WI38 (cell line): ENCODE results near the gene HDHD5.

Experiments
- H3K4me3 ChIP-seq: 2 replicates; pipeline ENCODE4 v1.5.1; 2011; ENCODE audit warnings: low read depth, mild to moderate bottlenecking, control low read depth, low read length
- TF ChIP-seq, protein P1 (sequence below): IDR thresholded peaks from 2 replicates; pipeline ENCODE4 v1.5.1; 2012; ENCODE audit warnings: low read depth, mild to moderate bottlenecking, control low read depth, low read length

The HDHD5 gene

DNA sequence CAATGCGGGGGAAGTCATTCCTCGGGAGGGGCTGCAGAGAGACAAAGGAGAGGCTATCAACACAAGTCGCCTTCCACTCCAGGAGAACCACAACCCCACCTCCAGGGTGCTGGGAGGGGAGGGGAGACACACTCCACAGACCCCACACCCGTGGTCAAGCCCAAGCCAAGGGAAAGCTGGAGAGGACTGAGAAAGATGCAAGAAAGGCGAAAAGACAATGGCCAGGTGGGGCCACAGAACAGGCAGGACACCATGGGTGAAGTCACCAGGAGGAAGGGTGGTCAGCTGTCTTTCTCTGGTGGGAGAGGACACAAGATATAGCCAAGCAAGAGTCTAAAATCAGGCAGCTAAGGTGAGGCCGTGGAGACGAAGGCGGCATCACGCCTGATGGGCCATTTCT lies 16.0 kb downstream of the HDHD5 start:
- no peak overlapping the region for H3K4me3 ChIP-seq
- TF ChIP-seq, protein P1, sequence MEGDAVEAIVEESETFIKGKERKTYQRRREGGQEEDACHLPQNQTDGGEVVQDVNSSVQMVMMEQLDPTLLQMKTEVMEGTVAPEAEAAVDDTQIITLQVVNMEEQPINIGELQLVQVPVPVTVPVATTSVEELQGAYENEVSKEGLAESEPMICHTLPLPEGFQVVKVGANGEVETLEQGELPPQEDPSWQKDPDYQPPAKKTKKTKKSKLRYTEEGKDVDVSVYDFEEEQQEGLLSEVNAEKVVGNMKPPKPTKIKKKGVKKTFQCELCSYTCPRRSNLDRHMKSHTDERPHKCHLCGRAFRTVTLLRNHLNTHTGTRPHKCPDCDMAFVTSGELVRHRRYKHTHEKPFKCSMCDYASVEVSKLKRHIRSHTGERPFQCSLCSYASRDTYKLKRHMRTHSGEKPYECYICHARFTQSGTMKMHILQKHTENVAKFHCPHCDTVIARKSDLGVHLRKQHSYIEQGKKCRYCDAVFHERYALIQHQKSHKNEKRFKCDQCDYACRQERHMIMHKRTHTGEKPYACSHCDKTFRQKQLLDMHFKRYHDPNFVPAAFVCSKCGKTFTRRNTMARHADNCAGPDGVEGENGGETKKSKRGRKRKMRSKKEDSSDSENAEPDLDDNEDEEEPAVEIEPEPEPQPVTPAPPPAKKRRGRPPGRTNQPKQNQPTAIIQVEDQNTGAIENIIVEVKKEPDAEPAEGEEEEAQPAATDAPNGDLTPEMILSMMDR: no peak

DNA sequence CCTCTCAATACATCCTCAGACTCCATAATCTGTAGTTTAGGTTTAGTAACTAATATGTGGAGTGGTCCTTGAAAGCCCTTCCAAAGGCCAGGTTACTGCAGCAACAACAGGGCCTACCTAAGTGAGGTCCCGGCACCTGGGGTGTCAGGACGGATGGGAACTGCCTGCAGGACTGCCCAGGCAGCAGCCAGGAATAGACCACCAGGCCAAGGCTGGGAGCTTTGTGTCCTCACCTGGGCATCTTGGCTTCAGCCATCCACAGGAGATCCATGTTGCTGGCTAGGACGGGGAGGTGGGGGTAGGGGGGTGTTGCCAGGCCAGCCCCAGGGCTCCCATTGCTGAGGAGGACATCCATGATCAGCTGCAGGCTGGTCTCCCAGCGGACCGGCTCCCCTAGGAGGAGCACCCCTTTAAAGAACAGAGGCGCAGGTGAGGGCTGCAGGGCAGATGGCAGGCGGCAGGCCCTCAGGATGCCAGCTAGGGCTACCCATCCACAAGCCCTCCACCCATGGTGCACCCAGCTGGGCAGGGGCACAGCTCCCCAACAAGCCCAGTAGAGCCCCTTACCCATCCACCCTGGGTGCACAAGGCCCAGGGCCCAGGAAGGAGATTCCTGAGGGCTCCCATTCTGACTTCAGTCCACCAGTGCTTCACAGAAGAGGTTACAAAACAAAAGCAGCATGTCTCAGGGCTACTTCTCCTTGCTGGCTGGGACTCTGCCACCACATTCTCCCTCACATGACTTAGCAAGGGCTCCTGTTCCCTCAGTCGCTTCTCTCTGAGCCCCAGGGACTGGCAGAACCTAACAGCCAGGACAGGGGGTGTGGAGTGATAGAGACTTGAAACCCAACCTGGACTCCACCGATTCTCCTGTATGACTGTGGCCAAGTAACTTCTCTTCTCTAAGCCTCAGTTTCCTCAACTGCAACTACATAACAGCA lies 18.0 kb downstream of the HDHD5 start:
- TF ChIP-seq, protein P1: no peak
- H3K4me3 ChIP-seq: no peak overlapping the region

DNA sequence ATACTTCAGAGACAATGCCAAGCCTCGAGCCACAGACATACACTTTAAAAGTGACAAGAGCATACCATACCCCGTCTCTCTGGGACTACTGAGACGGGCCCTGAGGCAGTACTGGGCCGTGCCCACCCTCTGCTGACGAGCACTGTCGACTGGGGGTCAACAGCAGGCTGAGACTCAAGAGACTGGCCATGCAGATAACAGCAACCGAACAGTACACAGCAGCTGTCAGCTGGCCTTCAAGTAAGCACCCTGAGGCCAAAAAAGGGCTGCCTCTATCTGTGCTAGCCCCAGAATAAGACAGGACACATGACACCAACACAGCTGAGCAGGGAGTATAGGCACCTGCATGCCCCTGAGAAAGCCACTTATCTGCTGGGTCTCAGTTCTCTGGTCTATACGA lies 19.1 kb downstream of the HDHD5 start:
- H3K4me3 ChIP-seq: no peak overlapping the region
- TF ChIP-seq, protein P1: no peak

DNA sequence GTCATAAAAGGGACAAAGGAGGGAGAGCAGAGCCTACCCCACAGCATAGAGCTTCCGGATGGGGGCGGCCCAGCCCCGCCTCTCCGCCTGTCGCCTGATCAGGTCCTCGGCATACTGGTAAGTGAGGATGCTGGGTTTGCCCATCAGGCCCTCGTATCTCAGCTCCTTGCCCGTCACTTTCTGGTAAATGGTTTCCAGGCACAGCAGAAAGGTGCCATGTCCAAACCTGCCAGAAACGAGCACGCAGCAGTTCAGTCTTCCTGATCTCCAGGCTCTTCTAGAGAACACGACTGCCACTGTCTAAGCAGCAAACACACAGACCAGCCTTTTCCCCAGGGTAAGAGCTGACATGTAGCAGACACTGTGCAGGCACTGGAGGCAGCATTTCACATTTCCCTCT lies 20.6 kb downstream of the HDHD5 start:
- TF ChIP-seq, protein P1: no peak
- no peak overlapping the region for H3K4me3 ChIP-seq

DNA sequence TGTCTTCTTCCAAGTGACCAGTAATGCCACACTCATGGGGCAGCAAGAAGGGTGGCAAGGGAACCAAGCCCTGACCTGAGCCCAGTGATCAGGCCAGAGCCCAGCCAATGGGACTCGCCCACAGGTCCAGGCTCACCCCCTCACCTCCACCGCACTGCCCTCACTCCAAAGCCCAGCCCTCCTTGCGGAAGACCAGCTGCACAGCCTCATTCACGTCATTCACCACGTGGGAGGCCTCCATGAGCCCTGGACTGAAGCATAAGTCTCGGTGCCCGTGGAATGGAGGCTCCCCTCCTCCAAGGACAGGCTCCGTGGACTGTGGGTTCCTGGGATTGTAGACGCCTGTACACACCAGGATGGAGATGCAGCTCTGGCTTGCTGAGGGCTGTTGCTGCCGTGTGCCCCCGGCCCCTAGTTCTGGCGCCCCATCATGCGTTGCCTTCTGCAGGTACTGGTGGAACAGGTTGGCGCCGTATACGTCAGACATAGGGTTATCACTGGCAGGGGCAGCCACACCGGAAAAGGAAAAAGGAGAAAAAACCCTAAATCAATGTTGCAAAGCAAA lies 21.1 kb downstream of the HDHD5 start:
- TF ChIP-seq, protein P1: no peak
- H3K4me3 ChIP-seq: no peak overlapping the region

DNA sequence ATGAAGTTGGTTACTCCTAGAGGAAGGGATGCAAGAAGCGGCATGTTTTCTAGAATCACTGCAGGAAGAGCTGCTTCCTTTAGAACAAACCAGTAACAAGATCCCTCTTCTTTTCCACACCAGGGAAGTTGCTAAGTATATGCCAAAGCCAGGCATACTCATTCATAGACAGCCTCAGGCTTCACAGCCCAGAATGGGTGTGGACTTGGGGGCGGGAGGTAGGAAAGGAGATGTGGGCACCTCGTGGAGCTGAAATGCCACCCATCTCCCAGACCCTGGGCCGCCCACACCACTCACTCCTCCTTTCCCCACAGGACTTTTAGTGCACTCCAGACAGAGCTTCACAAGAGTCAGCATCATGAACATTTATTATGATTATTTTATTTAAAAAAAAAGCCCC lies 21.9 kb downstream of the HDHD5 start:
- TF ChIP-seq, protein P1: no peak

DNA sequence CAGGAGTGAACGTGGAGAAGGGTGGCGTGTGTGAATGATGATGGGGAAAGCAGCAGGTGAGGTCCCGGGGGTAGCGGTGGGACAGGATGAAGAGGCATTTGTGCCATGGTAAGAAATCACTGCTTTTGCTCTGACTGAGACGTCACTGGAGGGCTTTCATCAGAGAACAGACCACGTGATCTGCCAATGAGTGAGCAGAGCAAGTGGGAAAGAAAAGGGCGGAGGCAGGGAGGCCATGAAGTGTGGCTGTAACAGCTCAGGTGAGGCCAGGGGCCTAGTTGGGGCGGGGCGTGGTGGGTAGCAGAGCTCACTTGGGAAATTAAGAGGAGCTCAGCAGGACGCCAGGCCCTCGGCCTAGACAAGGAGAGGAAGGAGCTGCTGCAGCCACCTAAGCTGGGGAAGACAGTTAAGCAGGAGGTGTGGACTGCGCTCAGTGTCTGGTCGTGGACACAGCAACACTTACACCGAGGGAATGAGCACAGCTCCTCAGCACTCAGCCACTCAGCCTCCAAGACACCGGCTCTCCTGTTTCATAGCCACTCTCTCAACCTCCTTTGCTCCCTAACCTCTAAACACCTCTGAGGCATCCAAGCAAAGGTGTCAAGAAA lies 23.8 kb downstream of the HDHD5 start:
- no peak overlapping the region for H3K4me3 ChIP-seq
- TF ChIP-seq, protein P1: no peak

More for the DNA sequence above, 21.9 kb downstream of the HDHD5 start:
- no peak overlapping the region for H3K4me3 ChIP-seq
